NCI-H187 (cell line): Measurements from ENCODE around the gene CD1D.
"Not testable (repeated sequence)": the region's sequence is repeated elsewhere in the genome, so short reads cannot be mapped to it uniquely, and the experiment has no call there.

Source experiments
- DNase-seq, 2 experiments: peaks; one replicate each; lab custom pipeline; 2025; lab: John Stamatoyannopoulos, UW

CD1D gene

DNA sequence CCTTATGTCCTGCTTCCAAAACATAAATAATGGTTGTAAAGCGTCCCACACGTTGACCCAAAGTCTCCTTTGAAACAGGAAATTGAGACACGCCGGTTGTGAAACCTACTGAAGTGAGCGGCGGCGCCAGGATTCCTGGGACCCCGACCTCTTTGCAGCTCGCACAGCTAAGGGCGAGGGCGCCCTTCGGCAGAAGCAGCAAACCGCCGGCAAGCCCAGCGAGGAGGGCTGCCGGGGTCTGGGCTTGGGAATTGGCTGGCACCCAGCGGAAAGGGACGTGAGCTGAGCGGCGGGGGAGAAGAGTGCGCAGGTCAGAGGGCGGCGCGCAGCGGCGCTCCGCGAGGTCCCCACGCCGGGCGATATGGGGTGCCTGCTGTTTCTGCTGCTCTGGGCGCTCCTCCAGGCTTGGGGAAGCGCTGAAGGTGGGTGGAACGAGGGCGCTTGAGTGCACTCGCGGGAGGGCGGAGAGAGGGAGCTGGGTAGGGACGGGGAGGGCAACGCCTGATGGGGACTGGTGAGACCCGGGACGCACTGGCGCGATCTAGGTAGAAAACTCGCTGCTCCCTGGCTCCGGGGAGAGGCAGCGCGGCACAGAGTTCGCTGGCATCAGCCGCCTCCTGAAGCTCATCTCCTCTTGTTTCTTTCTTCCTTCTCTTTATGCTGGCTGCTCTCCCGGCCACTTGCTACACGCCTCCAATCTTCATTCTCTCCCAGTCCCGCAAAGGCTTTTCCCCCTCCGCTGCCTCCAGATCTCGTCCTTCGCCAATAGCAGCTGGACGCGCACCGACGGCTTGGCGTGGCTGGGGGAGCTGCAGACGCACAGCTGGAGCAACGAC lies at the start of gene CD1D:
Gene CD1D, plus strand, starts transcription at position 155 of the 836 bp plus-strand sequence. Its CDS starts 207 bp downstream, at position 362.
- DNase-seq, result no peak

DNA sequence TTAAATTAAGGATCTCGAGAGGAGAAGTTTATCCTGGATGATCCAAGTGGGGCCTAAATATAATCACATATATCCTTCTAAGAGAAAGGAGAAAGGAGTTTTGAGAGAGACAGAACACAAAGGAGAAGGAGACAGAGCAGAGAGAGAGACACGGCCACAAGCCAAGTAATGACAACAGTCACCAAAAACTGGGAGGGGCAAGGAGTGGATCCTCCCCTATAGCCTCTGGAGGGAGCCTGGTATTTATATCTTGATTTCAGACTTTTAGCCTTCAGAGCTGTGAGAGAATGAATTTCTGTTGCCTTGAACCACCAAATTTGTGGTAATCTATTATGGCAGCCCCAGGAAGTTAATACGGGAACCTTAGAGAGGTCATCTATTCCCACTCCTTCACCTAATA lies 49.5 kb upstream of the CD1D start:
- no peak for DNase-seq

DNA sequence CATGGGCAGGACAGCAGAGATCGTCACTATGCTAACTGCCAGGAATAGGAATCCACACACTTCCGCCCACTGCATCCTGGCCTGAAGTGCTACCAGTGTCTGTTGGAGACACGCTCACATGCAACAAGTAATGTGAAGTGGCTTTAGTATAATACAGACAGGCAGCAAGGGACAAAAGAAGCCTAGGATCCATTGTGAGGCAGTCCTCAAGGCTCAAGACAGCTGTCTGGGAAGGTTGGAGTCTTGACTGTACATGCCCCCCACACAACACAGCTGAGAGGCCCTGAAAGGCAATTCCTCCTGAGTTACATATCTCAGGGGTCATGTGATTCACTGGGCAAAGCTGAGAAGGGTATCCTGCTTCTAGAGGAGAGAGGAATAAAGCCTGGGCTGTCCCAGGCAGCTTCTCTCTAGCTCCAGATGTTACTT lies 39.9 kb upstream of the CD1D start:
- DNase-seq, result peak in 1 of 2 experiments; percentile 23

- no peak for DNase-seq
Observed at GRCh38 chr1:158145173-158145719, 35.4 kb upstream of the CD1D start.

- DNase-seq, result no peak
Observed at GRCh38 chr1:158146165-158146564, 34.5 kb upstream of the CD1D start.

- DNase-seq, result no peak
Observed at GRCh38 chr1:158146739-158147138, 34.0 kb upstream of the CD1D start.

DNA sequence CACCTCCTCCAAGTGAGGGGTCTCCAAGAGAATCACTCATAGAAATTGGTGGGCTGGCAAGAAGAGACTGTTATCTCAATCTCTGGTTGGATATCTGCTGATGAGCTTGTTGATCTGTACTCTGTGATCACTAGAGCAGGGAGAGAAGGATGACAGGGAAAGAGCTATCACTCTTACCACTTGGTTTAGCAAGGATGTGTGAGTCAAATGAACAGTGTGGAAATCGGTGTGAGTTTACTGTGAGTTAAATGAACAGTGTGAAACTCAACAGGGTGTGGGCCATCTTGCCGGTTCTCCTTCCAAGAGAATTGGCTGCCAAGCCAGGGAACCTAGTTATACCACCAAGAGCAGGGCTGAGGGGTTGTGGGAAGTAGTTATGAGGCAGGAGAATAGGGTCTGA lies 33.3 kb upstream of the CD1D start:
- no peak for DNase-seq

DNA sequence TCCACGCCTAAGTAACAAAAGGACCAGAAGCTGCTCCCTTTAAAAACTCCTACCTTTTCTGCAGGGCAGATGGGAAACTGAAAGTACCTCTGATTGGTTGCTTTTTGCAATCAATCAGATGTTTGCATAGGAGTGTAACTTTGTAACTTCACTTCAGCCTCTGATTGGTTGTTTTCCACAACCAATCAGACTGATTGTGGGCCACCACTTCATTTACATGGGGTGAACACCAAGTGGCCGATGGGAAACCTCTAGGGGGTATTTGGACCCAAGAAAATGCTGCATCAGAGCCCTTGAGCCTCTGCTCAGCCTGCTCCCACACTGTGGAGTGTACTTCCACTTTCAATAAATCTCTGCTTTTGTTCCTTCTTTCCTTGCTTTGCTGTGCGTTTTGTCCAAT lies 32.8 kb upstream of the CD1D start:
- DNase-seq, result no peak

GRCh38 chr1:158148468-158148867 lies 32.2 kb upstream of the CD1D start:
- DNase-seq, result no peak

- DNase-seq, result no peak
Observed at GRCh38 chr1:158149175-158149574, 31.5 kb upstream of the CD1D start.

GRCh38 chr1:158149577-158150269 lies 31.0 kb upstream of the CD1D start:
- DNase-seq, result peak; percentile 82 to 84

- no peak for DNase-seq
Observed at GRCh38 chr1:158150523-158150922, 30.2 kb upstream of the CD1D start.

GRCh38 chr1:158153179-158153578 lies 27.5 kb upstream of the CD1D start:
- DNase-seq, result no peak

GRCh38 chr1:158153746-158154444 lies 26.8 kb upstream of the CD1D start:
- DNase-seq, result no peak

GRCh38 chr1:158154501-158154900 lies 26.2 kb upstream of the CD1D start:
- no peak for DNase-seq

GRCh38 chr1:158155673-158156072 lies 25.0 kb upstream of the CD1D start:
- no peak for DNase-seq

DNA sequence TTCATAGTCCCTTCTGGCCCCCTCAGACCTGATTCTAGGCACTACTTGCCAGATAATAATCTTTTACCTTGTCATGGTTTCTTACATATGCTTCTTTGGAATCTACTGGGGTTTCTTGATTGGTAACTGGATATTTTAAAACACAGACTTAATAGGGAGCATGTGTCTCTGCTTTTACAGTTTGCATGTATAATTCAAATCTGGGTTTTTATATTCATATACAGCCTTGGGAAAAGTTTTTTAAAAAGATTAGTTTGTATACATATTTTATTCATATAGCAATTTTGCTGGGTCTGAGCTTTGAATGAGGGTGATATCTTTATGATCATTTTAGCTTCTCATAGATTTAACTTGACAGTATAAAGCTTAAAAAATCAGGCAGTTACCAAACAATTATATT lies 21.1 kb upstream of the CD1D start:
- no peak for DNase-seq

DNA sequence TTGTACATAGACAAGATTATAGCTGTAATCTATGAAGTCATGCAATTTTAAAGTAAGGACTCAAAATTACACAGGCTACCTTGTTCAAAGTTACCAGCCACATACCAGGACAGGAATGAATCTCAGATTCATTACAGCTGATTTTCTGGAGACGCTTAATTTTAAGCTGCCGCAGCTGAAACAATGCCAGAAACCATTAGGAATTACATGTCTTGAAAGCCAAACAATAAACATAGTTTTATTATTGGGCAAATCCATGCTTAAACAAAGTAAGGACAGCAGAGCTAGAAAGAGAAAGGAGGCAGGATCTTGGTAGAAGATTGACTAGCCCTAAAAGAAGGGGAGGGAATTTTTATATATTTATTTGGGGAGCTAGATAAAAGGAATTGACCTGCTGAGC lies 19.2 kb upstream of the CD1D start:
- no peak for DNase-seq

GRCh38 chr1:158163000-158163947 lies 17.4 kb upstream of the CD1D start:
- DNase-seq, result no peak

DNA sequence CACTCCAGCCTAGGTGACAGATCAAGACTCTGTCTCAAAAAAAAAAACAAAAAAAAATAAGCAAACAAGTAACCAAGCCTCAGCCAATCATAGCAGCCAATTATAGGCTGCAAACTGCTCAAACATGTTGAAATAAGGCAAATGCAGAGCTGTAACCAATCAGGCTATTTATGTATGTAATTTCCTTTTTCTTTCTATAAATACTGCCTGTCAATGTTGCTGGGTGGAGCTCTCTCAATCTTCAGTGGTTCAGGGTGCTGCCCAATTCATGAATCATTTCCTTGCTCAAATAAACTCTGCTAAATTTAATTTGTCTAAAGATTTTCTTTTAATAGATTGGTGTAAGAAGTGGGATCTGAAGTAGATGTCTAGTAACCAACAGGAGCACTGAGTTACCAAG lies 11.6 kb upstream of the CD1D start:
- DNase-seq, result no peak

GRCh38 chr1:158175915-158176314 lies 4.8 kb upstream of the CD1D start:
- not testable (repeated sequence) for DNase-seq
